T-cell (primary cell): ENCODE results near the gene LDLRAD4. TPM values are rescaled to one million over a fixed set of nuclear protein-coding genes. Genes with fewer than 3 reads are reported as not detected.
"Not testable (repeated sequence)": the region's sequence is repeated elsewhere in the genome, so short reads cannot be mapped to it uniquely, and the experiment has no call there.

Source experiments
- ATAC-seq, 4 experiments: fragments of 200-7000 bp in 3 of 4; fragments of 150-1000 bp in 1 of 4; cut with Tn5 transposase; replicated peaks in 1 of 4; 1 replicate in 3 of 4; 2 replicates in 1 of 4; pipeline ENCODE4 v1.10.0; 2021; ENCODE audit warnings: moderate library complexity in 3 of 4, mild to moderate bottlenecking in 2 of 4, moderate number of reproducible peaks in 1 of 4
- CTCF ChIA-PET, 2 donors: fragments of 300-600 bp; sonication (Branson Sonifier 250); formaldehyde crosslinking; loops; one replicate each; lab custom pipeline; 2022; ENCODE audit warnings: antibody characterized with exemption in 2 of 2; lab: Charles Lee
- POLR2A ChIA-PET, 2 donors: fragments of 300-600 bp; sonication (Branson Sonifier 250); formaldehyde crosslinking; loops; one replicate each; lab custom pipeline; 2022; ENCODE audit warnings: antibody characterized with exemption in 2 of 2; lab: Charles Lee
- DNase-seq, 35 experiments: peaks; one replicate each; pipeline versions ENCODE4 v3.0.0 to v3.0.0-alpha.2; 2013 to 2023
- H3K27ac ChIP-seq: one replicate; pipeline ENCODE4 v1.5.1; 2013; ENCODE audit warnings: low read length
- H3K27me3 ChIP-seq, 2 experiments: replicated peaks in 1 of 2; 1 replicate in 1 of 2; 2 replicates in 1 of 2; pipeline versions ENCODE4 v1.6.1 to v1.7.0; 2013; ENCODE audit warnings: low read length in 1 of 2, mixed read lengths in 1 of 2; ENCODE audit not compliant: control insufficient read depth in 2 of 2, insufficient read depth in 2 of 2; ENCODE audit errors: extremely low read depth in 1 of 2
- H3K36me3 ChIP-seq, 2 donors: 1 replicate in 1 of 2; 2 replicates in 1 of 2; pipeline versions ENCODE4 v1.6.1 to v1.7.0; 2013; ENCODE audit warnings: low read length in 1 of 2; ENCODE audit not compliant: control insufficient read depth in 2 of 2, insufficient read depth in 1 of 2; ENCODE audit errors: extremely low read depth in 1 of 2
- H3K4me1 ChIP-seq, 2 experiments: 1 replicate in 1 of 2; 2 replicates in 1 of 2; pipeline versions ENCODE4 v1.6.1 to v1.7.0; 2013; ENCODE audit warnings: low read length in 2 of 2, mixed read lengths in 1 of 2; ENCODE audit not compliant: insufficient read depth in 2 of 2, control insufficient read depth in 1 of 2; ENCODE audit errors: extremely low read depth in 1 of 2
- H3K4me3 ChIP-seq, 2 donors: 1 replicate in 1 of 2; 2 replicates in 1 of 2; pipeline versions ENCODE4 v1.5.1 to v1.7.0; 2013; ENCODE audit warnings: mild to moderate bottlenecking in 2 of 2, low read length in 1 of 2, moderate library complexity in 1 of 2; ENCODE audit not compliant: control insufficient read depth in 1 of 2; ENCODE audit errors: extremely low read depth in 1 of 2
- H3K9me3 ChIP-seq: 2 replicates; pipeline ENCODE4 v1.7.0; 2013
- H3K27ac Mint-ChIP-seq, 2 donors: one replicate each; pipeline ENCODE4 v1.8.0; 2020 to 2021; ENCODE audit warnings: mild to moderate bottlenecking in 2 of 2, mixed read lengths in 2 of 2
- H3K27me3 Mint-ChIP-seq, 2 donors: one replicate each; pipeline ENCODE4 v1.8.0; 2021 to 2022; ENCODE audit warnings: mixed read lengths in 2 of 2
- H3K36me3 Mint-ChIP-seq: one replicate; pipeline ENCODE4 v1.8.0; 2021; ENCODE audit warnings: mixed read lengths
- H3K4me1 Mint-ChIP-seq, 3 donors: one replicate each; pipeline ENCODE4 v1.8.0; 2020 to 2022; ENCODE audit warnings: mixed read lengths in 3 of 3, mild to moderate bottlenecking in 1 of 3
- H3K4me3 Mint-ChIP-seq, 3 donors: one replicate each; pipeline ENCODE4 v1.8.0; 2020 to 2022; ENCODE audit warnings: mild to moderate bottlenecking in 3 of 3, mixed read lengths in 3 of 3, moderate library complexity in 3 of 3
- H3K9me3 Mint-ChIP-seq, 3 donors: one replicate each; pipeline ENCODE4 v1.8.0; 2020 to 2022; ENCODE audit warnings: mixed read lengths in 3 of 3
- WGBS: methylation state at CpG from one replicate; pipeline ENCODE4 v1.1.5; 2013; ENCODE audit warnings: missing lambda C conversion rate; ENCODE audit not compliant: insufficient coverage; 5-methylcytosine and 5-hydroxymethylcytosine counted together
- total RNA-seq, 35 experiments: library from RNA in 6 of 35; stranded (reverse) in 6 of 35; fragments of 120-200 nt in 1 of 35; gene quantifications; one replicate each; pipeline versions ENCODE4 v1.2.1 to v1.2.4 and lab custom pipeline; 2013 to 2026

LDLRAD4 gene
- total RNA-seq, 5 donors from 2014 or later (not counting 1 experiment from before 2014, with no cell fraction given) = 57.6 to 80.8 (median 72.4) TPM

DNA sequence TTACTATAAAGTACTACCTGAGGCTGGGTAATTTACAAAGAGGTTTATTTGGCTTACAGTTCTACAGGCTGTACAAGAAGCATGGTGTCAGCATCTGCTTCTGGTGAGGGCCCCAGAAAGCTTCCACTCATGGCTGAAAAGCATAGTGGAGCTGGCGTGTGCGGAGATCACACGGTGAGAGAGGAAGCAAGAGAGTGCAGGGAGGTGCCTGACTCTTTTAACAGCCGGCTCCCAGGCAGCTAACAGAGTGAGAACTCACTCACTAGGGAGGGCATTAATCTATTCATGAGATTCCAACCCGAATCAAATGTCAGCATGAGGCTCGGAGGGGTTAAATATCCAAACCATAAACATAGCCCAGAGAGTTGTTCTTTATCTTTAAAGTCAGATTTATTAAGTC, 117.3 kb downstream of the LDLRAD4 start:
- H3K27ac ChIP-seq = no peak overlapping the region
- peaks cover 12 to 36% (median 27%) of the 10 kb centered on the region in 3 donors for H3K4me1 Mint-ChIP-seq
- no peaks in the 10 kb centered on the region for H3K27me3 ChIP-seq
- ChIA-PET POLR2A (no interaction called here), CTCF (no interaction called here)
- H3K27me3 Mint-ChIP-seq = no peaks in the 10 kb centered on the region
- ATAC-seq (peak in 3 of 4 experiments; percentile 53 to 69 (median 58)), DNase-seq (peak in 1 of 35 experiments; percentile 16)
- H3K4me3 ChIP-seq = no peak overlapping the region
- H3K27ac Mint-ChIP-seq = peak overlapping the region in 1 of 2 donors; percentile 53
- peaks cover 0 to 2% of the 10 kb centered on the region in 2 experiments for H3K4me1 ChIP-seq
- 51% methylated on average over 4 of the region's 6 CpGs for WGBS
- peaks cover 7% of the 10 kb centered on the region for H3K36me3 Mint-ChIP-seq
- peak overlapping the region in 1 of 3 donors; percentile 15 for H3K4me3 Mint-ChIP-seq
- H3K36me3 ChIP-seq = no peaks in the 10 kb centered on the region
- peaks cover 0 to 7% (median 0%) of the 10 kb centered on the region in 3 donors for H3K9me3 Mint-ChIP-seq
- H3K9me3 ChIP-seq = no peaks in the 10 kb centered on the region

DNA sequence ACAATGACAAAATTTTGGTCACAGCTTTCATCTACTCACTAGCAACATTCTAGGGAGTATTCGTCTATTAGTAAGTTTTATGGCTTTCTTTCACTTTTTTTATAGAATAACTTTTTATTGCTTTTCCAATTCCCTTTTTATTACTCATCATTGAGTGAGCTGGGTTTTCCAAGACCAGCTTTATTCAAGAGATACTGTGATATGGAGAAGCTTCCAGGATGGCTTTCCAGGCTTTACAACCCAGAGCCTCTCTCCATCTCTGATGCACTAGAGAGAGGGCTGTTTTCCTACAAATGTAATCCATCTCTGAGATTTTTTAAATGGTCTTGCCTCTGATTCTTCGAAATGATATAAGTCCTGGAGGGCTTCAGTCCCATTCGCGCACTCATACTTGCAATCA, 118.3 kb downstream of the LDLRAD4 start:
- Mint-ChIP-seq H3K9me3 (peaks cover 0 to 10% (median 4%) of the 10 kb centered on the region in 3 donors), H3K27ac (no peak overlapping the region), H3K4me1 (peaks cover 11 to 27% (median 23%) of the 10 kb centered on the region in 3 donors), H3K27me3 (no peaks in the 10 kb centered on the region), H3K4me3 (peak overlapping the region in 1 of 3 donors; percentile 2), H3K36me3 (peaks cover 10% of the 10 kb centered on the region)
- WGBS = 100% methylated on average over 1 of the region's 4 CpGs
- Histone ChIP-seq H3K27ac (no peak overlapping the region), H3K9me3 (peaks cover 2% of the 10 kb centered on the region), H3K36me3 (no peaks in the 10 kb centered on the region), H3K4me3 (no peak overlapping the region), H3K4me1 (peaks cover 0 to 2% of the 10 kb centered on the region in 2 experiments), H3K27me3 (no peaks in the 10 kb centered on the region)
- DNase-seq (no peak), ATAC-seq (no peak)
- CTCF ChIA-PET = no interaction called here
- POLR2A ChIA-PET = interaction anchor here in 1 of 2 donors (0.6 kb wide), 1 partner anchor 817 kb away, joined by 3 read pairs; no protein-coding TSS in a partner anchor

GRCh38 chr18:13337369-13337768, 118.8 kb downstream of the LDLRAD4 start:
- peaks cover 0 to 10% (median 4%) of the 10 kb centered on the region in 3 donors for H3K9me3 Mint-ChIP-seq
- peaks cover 10% of the 10 kb centered on the region for H3K36me3 Mint-ChIP-seq

GRCh38 chr18:13338318-13338717, 119.8 kb downstream of the LDLRAD4 start:
- ChIA-PET CTCF (no interaction called here), POLR2A (no interaction called here)
- Histone ChIP-seq H3K4me1 (peaks cover 0 to 2% of the 10 kb centered on the region in 2 experiments), H3K27me3 (no peaks in the 10 kb centered on the region), H3K36me3 (no peaks in the 10 kb centered on the region), H3K9me3 (peaks cover 5% of the 10 kb centered on the region), H3K4me3 (no peak overlapping the region), H3K27ac (no peak overlapping the region)
- Mint-ChIP-seq H3K9me3 (peaks cover 0 to 8% (median 4%) of the 10 kb centered on the region in 3 donors), H3K27me3 (no peaks in the 10 kb centered on the region), H3K4me3 (no peak overlapping the region), H3K36me3 (peaks cover 8% of the 10 kb centered on the region), H3K4me1 (peaks cover 9 to 20% (median 17%) of the 10 kb centered on the region in 3 donors), H3K27ac (peak overlapping the region in 1 of 2 donors; percentile 1)
- ATAC-seq = no peak
- 100% methylated on average over 1 of the region's 2 CpGs for WGBS
- DNase-seq = no peak

More at GRCh38 chr18:13337369-13337768, 118.8 kb downstream of the LDLRAD4 start:
- H3K27ac Mint-ChIP-seq = no peak overlapping the region
- no peak overlapping the region for H3K27ac ChIP-seq
- ChIA-PET POLR2A (interaction anchor here in 1 of 2 donors (0.6 kb wide), 1 partner anchor 816 kb away, joined by 3 read pairs; no protein-coding TSS in a partner anchor), CTCF (no interaction called here)
- H3K27me3 ChIP-seq = no peaks in the 10 kb centered on the region
- peaks cover 0 to 2% of the 10 kb centered on the region in 2 experiments for H3K4me1 ChIP-seq
- WGBS = 89% methylated on average over 2 of the region's 6 CpGs
- DNase-seq = no peak
- no peak overlapping the region for H3K4me3 Mint-ChIP-seq
- no peak overlapping the region for H3K4me3 ChIP-seq
- H3K27me3 Mint-ChIP-seq = no peaks in the 10 kb centered on the region
- peaks cover 5% of the 10 kb centered on the region for H3K9me3 ChIP-seq
- no peak for ATAC-seq
- no peaks in the 10 kb centered on the region for H3K36me3 ChIP-seq
- peaks cover 9 to 22% (median 19%) of the 10 kb centered on the region in 3 donors for H3K4me1 Mint-ChIP-seq

DNA sequence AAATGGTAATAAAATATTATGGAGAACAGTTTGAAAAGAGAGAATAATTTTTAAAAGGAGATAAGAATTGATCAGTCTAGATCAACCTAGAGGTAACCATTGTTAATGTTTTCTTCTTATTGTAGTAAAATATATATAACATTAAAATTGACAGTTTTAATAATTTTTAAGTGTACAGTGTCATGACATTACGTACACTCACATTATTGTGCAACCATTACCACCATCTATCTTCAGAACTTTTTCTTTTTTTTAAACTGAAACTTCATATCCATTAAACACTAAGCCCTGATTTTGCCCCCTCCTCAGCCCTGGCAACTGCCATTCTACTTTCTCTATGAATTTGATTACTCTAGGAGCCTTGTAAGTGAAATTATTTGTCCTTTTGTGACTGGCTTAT, 121.1 kb downstream of the LDLRAD4 start:
- no peak for ATAC-seq
- no peaks in the 10 kb centered on the region for H3K36me3 ChIP-seq
- no peak for DNase-seq
- H3K27ac Mint-ChIP-seq = peak overlapping the region in 1 of 2 donors; percentile 39
- H3K4me1 Mint-ChIP-seq = peaks cover 9 to 20% (median 17%) of the 10 kb centered on the region in 3 donors
- H3K36me3 Mint-ChIP-seq = peaks cover 3% of the 10 kb centered on the region
- ChIA-PET CTCF (no interaction called here), POLR2A (no interaction called here)
- peaks cover 0 to 4% (median 3%) of the 10 kb centered on the region in 3 donors for H3K9me3 Mint-ChIP-seq
- H3K27me3 ChIP-seq = no peaks in the 10 kb centered on the region
- H3K4me3 ChIP-seq = no peak overlapping the region
- H3K27me3 Mint-ChIP-seq = no peaks in the 10 kb centered on the region
- no CpG with 5 or more reads among the region's 1 CpG for WGBS
- H3K4me1 ChIP-seq = peaks cover 0 to 2% of the 10 kb centered on the region in 2 experiments
- no peak overlapping the region for H3K4me3 Mint-ChIP-seq
- H3K9me3 ChIP-seq = peaks cover 5% of the 10 kb centered on the region
- H3K27ac ChIP-seq = no peak overlapping the region

- H3K4me3 Mint-ChIP-seq, H3K4me1 Mint-ChIP-seq, H3K27me3 Mint-ChIP-seq, H3K36me3 ChIP-seq, H3K27me3 ChIP-seq, ATAC-seq, H3K4me3 ChIP-seq, H3K27ac ChIP-seq, POLR2A ChIA-PET, H3K9me3 ChIP-seq, H3K4me1 ChIP-seq, H3K27ac Mint-ChIP-seq, CTCF ChIA-PET, DNase-seq, H3K36me3 Mint-ChIP-seq: not testable (repeated sequence)
- peaks cover 3 to 14% (median 4%) of the 10 kb centered on the region in 3 donors for H3K9me3 Mint-ChIP-seq
Observed at GRCh38 chr18:13346449-13346848, 127.9 kb downstream of the LDLRAD4 start.
